EH (cell line): ENCODE results near the gene SPACA4.
"Not testable (repeated sequence)": the region's sequence is repeated elsewhere in the genome, so short reads cannot be mapped to it uniquely, and the experiment has no call there.

Source experiments
- DNase-seq: peaks from one replicate; pipeline ENCODE4 v3.0.0-alpha.2; 2015; ENCODE audit warnings: low read depth

Gene SPACA4

DNA sequence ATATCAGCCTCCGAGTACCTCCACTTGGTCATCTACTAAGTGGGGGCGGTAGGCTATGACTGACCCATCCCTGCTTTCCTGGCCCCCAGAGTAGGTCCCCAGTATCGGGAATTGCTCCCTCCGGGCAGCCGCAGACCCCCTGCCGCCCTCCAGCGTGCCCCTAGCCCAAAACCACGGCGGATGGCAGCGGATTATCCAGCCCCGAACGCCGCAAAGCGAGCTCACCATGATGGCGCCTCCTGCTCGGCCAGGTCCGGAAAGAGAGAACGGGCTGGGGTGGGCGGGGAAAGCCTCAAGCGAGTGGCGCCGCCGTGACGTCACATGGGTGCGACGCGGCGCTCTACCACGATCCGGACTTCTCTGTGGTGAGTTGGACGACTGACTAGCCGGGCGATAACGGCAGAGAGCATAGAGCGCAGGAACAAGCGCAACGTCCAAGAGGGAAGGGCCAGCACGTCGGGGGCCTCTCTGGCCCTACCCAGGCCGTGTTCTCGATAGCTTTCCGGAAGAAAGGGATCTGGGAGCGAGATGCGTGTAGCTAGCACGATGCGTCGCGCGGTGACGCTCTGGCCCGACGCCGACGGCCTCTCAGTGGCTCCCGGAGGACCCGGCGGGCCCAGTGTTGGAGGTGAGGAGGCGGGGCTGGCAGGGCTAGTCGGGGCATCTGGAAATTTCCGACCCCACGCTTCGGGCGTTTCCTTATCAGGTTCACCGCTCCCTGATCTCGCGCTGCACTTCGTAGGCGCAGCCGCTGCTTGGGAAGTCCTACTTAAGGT lies 12.6 kb downstream of the SPACA4 start, which contains the start of the genes RPL18 and SPHK2:
RPL18 (minus strand) TSS at position 263 of the 776 bp plus-strand sequence; CDS start at position 228, 35 bp downstream.
SPHK2 (plus strand) TSS at position 591 of the 776 bp plus-strand sequence. CDS start 1,009 bp downstream, outside the sequence.
- DNase-seq = peak; percentile 100

DNA sequence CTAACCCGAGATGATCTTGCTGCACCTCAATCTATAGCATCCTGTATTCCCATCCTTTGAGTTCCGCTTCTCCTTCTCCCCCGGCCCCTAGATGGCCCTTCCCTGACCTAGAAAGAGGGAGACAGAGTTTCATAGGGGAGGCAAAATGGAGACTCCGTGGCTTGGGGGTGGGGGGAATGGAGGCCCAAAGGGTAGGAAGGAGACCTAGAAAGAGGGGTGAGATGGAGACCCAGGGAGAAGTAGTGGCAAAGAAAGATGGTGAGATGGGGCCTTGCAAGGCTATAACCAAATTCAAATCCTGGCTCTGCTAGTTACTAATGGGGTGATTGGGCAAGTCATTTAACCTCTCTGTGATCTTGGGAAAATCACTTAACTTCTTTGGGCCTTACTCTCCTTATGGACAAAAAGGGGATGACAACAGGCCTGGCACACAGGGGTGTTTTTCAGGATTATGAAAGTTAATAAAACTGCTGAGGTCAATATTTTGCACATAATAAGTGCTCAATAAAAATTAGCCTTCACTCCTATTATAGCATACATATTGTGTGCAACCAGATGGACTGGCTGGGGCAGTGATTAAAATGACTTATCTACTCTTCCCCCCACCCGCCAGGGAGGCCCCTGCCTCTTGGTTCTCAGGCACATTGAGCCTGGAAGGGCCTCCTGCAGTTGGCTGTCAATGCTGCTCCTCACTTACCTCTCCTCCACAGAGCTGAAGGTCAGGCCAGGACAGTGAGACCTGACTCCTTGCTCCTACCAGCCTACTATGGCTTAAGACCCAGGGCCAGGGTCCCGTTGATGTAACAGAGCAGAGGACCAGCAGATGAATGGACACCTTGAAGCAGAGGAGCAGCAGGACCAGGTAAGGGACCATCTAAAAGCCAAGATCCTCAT lies 13.4 kb downstream of the SPACA4 start:
- peak; percentile 36 for DNase-seq

DNA sequence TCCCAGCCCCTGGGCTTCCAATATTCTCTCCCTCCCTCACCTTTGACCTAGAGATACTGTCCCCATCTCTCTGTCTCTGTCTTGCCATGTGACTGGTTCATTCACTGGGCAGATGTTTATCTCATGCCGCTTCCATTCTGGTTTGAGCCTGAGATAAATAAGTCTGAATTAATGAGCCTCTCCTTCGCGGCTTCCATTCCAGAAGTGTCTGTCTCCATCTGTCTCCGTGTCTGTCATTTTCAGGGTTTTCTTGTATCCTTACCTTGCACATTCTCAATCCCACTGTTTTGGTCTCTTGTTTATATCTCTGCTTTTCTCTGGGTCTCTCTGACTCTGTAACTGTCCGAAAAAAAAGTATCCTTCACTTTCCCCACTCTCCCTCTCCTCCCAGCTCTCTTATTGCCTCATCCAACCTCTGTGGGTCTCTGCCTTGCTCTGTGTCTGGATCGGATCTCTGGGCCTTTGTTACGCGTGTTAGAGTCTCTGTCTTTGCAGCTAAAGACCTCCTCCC lies 17.1 kb downstream of the SPACA4 start:
- DNase-seq = no peak

DNA sequence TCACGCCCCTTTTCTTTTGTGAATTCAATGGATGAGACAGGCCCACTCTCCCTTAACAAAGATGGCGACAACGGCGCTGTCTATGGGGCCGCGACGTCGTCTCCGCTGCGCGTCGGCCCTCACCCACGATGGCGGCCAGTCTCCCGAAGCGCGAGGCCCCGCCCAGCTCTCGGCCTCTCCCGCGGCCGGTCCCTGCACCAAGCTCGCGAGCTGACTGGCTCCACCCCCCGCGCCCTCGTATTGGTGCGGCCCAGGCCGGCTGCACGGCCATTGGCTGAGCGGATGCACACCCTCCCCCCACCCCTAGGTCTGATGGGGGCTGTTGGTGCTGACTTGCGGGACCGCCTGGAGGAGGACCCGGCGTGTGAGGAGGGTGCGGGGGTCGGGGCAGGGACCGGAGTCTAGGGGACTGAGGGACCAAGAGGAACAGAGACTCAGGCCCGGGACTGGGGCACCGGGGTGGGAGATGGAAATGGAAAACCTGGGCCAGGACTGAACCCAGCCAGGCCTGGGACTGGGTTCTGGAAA lies 17.6 kb downstream of the SPACA4 start:
- DNase-seq = peak; percentile 98

DNA sequence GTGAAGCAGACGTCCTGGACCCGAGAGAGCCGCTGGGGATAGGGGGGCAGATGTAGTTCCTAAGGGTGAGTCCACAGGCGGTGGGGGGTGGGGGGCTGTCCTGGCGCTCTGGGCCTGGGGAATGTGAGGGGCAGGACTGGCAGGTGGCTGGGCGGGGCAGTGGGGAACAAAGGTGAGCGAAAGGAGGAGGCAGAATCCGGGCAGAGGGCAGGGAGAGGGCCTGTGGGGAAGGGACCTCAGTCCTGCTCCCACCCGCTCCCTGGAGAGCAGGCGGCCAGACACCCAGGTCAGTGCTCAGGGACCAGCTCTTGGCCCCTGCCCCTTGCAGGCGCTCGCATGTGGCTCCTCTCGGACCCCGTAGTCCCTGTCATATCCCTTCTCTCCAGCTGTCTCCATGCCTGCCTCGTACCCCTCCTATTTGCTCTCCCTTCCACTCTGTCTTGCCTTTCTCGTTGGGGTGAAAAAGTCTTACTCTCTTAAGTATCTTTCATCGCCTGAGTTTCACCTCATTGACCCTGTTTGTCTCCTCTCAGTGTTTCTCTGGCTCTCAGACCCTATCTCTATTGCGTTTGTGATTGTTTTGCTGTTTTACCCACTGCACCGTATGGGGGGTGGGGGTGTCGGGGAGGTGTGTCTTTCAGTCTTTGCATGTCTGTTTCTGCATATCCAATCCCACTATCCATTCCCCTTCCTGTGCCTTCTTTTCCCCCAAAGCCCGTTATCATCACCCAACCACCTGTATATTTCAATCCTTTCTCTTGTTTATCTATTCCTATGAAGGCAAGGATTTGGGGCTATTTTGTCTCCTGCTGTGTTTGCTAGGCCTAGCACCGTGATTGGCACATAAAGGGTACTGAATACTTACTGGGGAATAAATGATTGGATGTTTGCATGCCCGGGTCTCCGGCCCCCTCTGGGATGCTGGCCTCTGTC lies 18.5 kb downstream of the SPACA4 start:
- no peak for DNase-seq

DNA sequence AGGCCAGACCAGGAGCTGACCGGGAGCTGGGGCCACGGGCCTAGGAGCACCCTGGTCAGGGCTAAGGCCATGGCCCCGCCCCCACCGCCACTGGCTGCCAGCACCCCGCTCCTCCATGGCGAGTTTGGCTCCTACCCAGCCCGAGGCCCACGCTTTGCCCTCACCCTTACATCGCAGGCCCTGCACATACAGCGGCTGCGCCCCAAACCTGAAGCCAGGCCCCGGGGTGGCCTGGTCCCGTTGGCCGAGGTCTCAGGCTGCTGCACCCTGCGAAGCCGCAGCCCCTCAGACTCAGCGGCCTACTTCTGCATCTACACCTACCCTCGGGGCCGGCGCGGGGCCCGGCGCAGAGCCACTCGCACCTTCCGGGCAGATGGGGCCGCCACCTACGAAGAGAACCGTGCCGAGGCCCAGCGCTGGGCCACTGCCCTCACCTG lies 19.4 kb downstream of the SPACA4 start:
- DNase-seq = no peak

DNA sequence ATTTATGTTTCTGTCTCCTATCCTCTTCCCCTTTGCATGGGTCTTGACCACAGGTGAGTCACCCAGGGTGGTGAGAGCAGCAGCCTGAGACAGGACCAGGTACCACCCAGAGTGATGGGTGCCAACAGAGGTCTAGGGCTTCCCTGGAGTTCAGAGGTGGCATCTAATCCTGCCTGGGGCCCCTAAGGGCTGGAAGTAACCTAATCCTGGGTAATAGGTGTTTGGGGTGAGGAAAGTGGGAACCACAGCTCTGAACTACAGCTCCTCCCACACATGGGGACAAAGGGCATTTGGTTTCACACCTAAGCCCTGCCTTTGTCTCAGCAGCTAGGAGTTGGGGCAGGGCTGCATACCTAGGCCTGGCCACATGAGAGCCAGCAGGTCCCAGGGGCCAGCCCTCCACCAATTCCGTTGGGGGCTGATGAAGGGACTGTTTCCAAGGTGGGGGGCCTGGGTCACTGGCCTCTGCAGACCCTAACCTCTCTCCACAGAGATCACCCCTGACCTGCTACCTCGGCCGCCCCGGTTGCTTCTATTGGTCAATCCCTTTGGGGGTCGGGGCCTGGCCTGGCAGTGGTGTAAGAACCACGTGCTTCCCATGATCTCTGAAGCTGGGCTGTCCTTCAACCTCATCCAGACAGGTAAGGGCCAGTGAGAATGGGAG lies 20.8 kb downstream of the SPACA4 start:
- DNase-seq = no peak

DNA sequence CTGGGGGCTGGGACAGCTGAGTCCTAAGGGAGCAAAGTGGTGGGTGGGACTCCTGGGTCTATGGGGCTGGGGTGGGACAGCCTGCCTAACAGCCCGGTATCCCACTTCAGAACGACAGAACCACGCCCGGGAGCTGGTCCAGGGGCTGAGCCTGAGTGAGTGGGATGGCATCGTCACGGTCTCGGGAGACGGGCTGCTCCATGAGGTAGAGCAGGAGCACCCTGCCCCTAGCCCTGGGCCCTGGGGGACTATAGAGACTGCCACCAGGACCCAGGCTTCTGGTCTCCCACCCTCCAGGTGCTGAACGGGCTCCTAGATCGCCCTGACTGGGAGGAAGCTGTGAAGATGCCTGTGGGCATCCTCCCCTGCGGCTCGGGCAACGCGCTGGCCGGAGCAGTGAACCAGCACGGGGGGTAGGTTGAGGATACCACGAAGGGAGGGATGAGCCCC lies 21.3 kb downstream of the SPACA4 start:
- DNase-seq = no peak

DNA sequence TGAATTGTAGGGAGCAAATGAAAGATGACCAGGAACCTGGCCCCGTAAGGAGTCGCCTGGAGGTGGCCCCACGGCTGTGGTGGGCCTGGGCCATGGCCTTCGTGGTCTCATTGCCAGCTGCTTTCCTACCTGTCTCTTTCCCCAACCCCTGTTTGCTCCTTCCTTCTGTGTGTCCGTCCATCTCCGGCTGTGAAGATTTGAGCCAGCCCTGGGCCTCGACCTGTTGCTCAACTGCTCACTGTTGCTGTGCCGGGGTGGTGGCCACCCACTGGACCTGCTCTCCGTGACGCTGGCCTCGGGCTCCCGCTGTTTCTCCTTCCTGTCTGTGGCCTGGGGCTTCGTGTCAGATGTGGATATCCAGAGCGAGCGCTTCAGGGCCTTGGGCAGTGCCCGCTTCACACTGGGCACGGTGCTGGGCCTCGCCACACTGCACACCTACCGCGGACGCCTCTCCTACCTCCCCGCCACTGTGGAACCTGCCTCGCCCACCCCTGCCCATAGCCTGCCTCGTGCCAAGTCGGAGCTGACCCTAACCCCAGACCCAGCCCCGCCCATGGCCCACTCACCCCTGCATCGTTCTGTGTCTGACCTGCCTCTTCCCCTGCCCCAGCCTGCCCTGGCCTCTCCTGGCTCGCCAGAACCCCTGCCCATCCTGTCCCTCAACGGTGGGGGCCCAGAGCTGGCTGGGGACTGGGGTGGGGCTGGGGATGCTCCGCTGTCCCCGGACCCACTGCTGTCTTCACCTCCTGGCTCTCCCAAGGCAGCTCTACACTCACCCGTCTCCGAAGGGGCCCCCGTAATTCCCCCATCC lies 22.1 kb downstream of the SPACA4 start:
- no peak for DNase-seq

DNA sequence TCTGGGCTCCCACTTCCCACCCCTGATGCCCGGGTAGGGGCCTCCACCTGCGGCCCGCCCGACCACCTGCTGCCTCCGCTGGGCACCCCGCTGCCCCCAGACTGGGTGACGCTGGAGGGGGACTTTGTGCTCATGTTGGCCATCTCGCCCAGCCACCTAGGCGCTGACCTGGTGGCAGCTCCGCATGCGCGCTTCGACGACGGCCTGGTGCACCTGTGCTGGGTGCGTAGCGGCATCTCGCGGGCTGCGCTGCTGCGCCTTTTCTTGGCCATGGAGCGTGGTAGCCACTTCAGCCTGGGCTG lies 22.7 kb downstream of the SPACA4 start:
- no peak for DNase-seq

DNA sequence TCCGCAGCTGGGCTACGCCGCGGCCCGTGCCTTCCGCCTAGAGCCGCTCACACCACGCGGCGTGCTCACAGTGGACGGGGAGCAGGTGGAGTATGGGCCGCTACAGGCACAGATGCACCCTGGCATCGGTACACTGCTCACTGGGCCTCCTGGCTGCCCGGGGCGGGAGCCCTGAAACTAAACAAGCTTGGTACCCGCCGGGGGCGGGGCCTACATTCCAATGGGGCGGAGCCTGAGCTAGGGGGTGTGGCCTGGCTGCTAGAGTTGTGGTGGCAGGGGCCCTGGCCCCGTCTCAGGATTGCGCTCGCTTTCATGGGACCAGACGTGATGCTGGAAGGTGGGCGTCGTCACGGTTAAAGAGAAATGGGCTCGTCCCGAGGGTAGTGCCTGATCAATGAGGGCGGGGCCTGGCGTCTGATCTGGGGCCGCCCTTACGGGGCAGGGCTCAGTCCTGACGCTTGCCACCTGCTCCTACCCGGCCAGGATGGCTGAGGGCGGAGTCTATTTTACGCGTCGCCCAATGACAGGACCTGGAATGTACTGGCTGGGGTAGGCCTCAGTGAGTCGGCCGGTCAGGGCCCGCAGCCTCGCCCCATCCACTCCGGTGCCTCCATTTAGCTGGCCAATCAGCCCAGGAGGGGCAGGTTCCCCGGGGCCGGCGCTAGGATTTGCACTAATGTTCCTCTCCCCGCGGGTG lies 23.2 kb downstream of the SPACA4 start:
- no peak for DNase-seq

DNA sequence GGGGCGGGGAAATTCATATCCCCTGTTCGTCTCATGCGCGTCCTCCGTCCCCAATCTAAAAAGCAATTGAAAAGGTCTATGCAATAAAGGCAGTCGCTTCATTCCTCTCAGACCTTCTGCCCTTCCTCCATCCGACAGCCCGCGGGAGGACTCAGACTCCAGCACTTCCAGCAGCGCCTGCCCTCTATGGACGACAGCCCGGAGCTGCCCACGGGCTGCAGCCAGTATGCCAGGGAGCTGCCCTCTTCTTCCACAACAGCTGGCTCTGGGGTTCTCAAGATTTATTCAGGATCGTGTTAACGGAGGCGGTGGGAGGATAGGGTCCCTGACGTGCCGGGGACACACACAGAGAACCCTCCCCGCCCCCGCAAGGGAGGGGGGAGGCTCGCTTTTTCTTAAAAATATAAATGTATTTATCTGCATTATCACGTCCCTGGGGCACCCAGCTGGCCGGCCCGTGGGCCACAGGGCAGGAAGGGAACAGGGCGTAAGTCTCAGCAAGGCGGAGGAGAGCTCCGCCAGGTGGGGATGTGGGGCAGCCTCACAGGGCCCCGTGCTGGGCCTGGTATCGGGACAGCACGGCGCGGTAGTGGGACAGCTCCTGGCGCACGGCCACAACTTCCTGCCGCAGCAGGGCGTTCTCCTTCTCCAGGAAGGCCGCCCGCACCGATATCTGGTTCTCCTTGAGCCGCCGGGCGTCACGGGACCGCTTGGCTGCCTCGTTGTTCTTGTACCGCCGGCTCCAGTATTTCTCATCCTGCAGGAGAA lies 23.9 kb downstream of the SPACA4 start:
- no peak for DNase-seq

DNA sequence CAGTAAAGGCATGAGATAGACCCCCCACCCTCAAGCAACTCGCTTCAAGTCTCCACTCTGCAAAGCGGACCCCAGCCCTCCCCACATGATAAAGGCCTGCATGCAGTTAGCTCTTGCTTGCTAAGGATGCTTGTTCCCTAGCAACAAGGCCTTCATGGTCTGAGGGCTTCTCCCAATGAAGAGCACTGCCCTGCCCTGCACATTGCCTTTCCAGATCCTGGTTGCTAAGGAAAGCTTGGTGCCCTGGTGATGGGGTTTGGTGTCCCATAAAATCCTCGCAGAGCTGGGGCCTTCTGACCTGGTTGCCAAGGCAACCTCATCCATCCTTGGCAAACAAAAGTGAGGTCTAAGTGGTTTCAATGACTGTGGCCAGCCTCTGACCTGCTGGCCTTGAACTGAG lies 24.7 kb downstream of the SPACA4 start:
- DNase-seq = no peak

DNA sequence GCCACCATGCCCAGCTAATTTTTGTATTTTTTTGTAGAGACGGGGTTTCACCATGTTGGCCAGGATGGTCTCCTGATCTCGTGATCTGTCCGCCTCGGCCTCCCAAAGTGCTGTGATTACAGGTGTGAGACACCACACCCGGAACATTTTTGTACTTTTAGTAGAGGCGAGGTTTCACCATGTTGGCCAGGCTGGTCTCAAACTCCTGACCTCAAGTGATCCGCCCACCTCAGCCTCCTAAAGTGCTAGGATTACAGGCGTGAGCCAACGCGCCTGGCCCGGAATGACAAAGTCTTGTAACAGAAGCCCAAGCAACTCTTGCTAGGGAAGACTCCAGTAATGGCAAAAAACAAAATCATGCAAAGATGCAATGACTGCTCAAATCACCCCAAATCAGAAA lies 25.7 kb downstream of the SPACA4 start:
- not testable (repeated sequence) for DNase-seq

DNA sequence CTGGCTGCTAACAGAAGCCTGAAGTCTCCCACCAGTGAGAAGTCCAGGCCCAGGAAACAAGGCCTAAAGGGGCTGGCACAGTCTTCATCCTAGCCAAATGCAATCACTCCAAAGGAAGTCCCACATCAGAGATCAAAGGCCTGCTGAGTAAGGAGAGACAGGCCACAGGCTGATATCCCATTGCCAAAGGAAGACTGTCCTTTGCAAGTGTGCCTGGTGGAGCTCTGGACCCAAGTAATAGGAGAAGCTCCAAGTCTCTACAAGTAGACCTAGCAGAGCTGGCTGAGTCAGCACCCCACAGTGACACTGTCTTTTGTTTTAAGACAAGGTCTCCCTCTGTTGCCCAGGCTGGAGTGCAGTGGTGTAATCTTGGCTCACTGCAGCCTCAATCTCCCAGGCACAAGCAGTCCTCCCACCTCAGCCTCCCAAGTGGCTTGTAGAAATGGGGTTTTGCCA lies 26.2 kb downstream of the SPACA4 start:
- peak; percentile 69 for DNase-seq

DNA sequence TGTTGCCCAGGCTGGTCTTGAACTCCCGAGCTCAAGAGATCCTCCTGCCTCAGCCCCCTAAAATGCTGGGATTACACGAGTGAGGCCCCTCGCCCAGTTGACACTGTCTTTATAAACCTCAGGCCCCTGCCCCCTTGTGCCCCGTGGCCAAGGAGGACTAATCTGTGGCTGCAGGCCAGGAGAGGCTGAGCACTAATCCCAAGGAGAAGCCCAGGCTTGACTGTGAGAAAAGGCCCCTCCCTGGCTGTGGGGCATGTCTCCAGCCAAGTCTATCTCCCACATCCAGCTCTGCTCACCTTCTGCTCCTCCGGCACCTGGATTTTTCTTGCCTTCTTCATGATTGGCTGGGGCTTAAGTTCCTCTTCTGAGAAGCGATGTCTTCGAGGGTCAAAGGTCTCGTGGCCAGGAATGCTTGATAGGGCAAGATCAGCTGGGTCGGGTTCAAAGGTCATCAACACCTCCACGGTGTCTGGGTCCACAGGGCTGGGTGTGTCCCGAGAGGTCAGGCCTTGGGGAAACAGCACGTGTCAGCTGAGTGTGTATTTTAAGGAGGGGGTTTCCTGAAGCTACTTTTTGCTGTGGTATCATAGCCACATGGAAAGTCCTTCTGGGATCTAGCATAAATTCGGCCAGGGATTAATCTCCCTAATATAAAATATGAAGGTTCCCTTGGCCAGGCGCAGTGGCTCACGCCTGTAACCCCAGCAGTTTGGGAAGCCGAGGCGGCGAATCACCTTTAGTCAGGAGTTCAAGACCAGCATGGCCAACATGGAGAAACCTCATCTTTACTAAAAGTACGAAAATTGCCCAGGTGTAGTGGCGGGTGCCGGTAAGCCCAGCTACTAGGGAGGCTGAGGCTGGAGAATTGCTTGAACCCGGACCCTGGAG lies 26.9 kb downstream of the SPACA4 start:
- DNase-seq = peak; percentile 21

DNA sequence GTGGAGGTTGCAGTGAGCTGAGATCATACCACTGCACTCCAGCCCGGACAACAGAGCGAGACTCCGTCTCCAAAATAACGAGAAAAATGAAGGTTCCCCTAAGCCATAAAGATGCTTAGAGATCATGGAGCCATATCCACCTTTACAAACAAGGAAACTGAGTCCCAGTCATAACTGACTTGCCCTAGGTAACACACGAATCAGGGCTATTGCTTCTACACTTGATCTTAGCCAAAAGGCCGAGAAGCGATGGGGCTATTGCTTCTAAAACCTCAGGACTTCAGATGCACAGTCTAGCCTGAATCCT lies 27.4 kb downstream of the SPACA4 start:
- no peak for DNase-seq
